ENCODE measurements around the gene HM13. TPM values are rescaled to one million over a fixed set of nuclear protein-coding genes. Genes with fewer than 3 reads are reported as not detected.

Gene HM13
- total and polyA plus RNA-seq, 2 donors (not counting 3 experiments of a cell fraction or from before 2014, with no cell fraction given) = 211 to 218 TPM

- Histone ChIP-seq H3K27ac (ENCODE audit: insufficient read depth, low read depth, low read length) (peak overlapping the region; percentile 100), H3K9me1 (replicated peaks; ENCODE audit: control insufficient read depth, extremely low read depth, insufficient read depth, low read length) (no peaks in the 10 kb centered on the region), H3K4me1 (ENCODE audit: control insufficient read depth, extremely low read depth, insufficient read depth, low read length) (peaks cover 35% of the 10 kb centered on the region), H3K9ac (replicated peaks; ENCODE audit: extremely low read depth, insufficient read depth, low read length) (peak overlapping the region; percentile 92), H3K4me2 (ENCODE audit: insufficient read depth, low read length) (peak overlapping the region; percentile 75), H2AFZ (ENCODE audit: low read depth, low read length) (no peak overlapping the region), H3K9me3 (replicated peaks; ENCODE audit: control insufficient read depth, insufficient read depth, low read length) (no peaks in the 10 kb centered on the region), H3K27me3 (ENCODE audit: control insufficient read depth in 2 of 2, insufficient read depth in 2 of 2, low read length in 2 of 2) (no peaks in the 10 kb centered on the region), H3K4me3 (replicated peaks in 1 of 3; ENCODE audit: insufficient read depth in 1 of 3, low read depth in 1 of 3, low read length in 3 of 3) (no peak overlapping the region), H3K36me3 (ENCODE audit: control insufficient read depth in 2 of 2, extremely low read depth in 1 of 2, insufficient read depth in 2 of 2, low read length in 2 of 2) (peaks cover 11 to 19% of the 10 kb centered on the region in 2 experiments), H4K20me1 (replicated peaks; ENCODE audit: control insufficient read depth, extremely low read depth, insufficient read depth, low read length) (no peaks in the 10 kb centered on the region), H3K79me2 (ENCODE audit: control insufficient read depth, insufficient read depth, low read length) (no peaks in the 10 kb centered on the region)
- intact Hi-C loops (cut with micrococcal nuclease) = loop anchor here (1.0 to 2.0 kb wide), 2 partner anchors 12 to 45 kb away; partner anchors contain the start of gene HM13
- dilution Hi-C loops (cut with MboI; ENCODE audit: extremely low pct_ligation_motif_present, low sequenced_read_pairs) = no loop called here
- FAIRE-seq (peak; percentile 98), DNase-seq (ENCODE audit: low read depth, low spot score) (peak; percentile 79)
- ChIA-PET POLR2A (interaction anchor here (1.2 to 2.0 kb wide), 4 partner anchors 45 to 52 kb away, joined by 3 to 14 read pairs (median 10); partner anchors contain the start of gene ID1), CTCF (interaction anchor here (0.7 to 30.9 kb wide), 21 partner anchors 9 to 163 kb away, joined by 3 to 1817 read pairs (median 5); partner anchors contain the start of genes BCL2L1, HM13 and ID1)
- TF ChIP-seq CTCF (IDR thresholded peaks at IDR 0.05; ENCODE audit: extremely low read depth in 1 of 2, insufficient read depth in 1 of 2, low read depth in 1 of 2, low read length in 2 of 2) (peak; percentile 90 to 97), POLR2A (IDR thresholded peaks at IDR 0.05; ENCODE audit: low read depth, low read length) (peak; percentile 41), GATA2 (IDR thresholded peaks at IDR 0.05; ENCODE audit: insufficient read depth, insufficient read length, low read depth, low read length) (no peak)
- TSS peak; percentile 95 for BruUV-seq (replicated peaks)
These were observed 46.0 kb downstream of the HM13 start for GRCh38 chr20:31560094-31560745.

Measured in endothelial cell of umbilical vein (primary cell).